Effector memory CD4-positive, alpha-beta T cell (primary cell): ENCODE results near the gene SLC7A7.
"Not testable (repeated sequence)": the region's sequence is repeated elsewhere in the genome, so short reads cannot be mapped to it uniquely, and the experiment has no call there.

ENCODE experiments used
- DNase-seq, 3 donors: peaks; one replicate each; pipeline ENCODE4 v3.0.0-alpha.2; 2020
- H3K27ac ChIP-seq: 2 replicates; pipeline ENCODE4 v1.7.0; 2013; ENCODE audit warnings: mild to moderate bottlenecking, low read length, moderate library complexity; ENCODE audit not compliant: insufficient read depth, poor library complexity, severe bottlenecking
- H3K27me3 ChIP-seq: replicated peaks from 2 replicates; pipeline ENCODE4 v1.7.0; 2013; ENCODE audit warnings: mild to moderate bottlenecking, low read length; ENCODE audit not compliant: insufficient read depth, control insufficient read depth, poor library complexity, severe bottlenecking
- H3K36me3 ChIP-seq: 2 replicates; pipeline ENCODE4 v1.7.0; 2013; ENCODE audit warnings: mild to moderate bottlenecking, low read length, moderate library complexity; ENCODE audit not compliant: control insufficient read depth, insufficient read depth
- H3K4me1 ChIP-seq: 2 replicates; pipeline ENCODE4 v1.7.0; 2013; ENCODE audit warnings: low read length, mild to moderate bottlenecking; ENCODE audit not compliant: control insufficient read depth, insufficient read depth, poor library complexity, severe bottlenecking
- H3K4me3 ChIP-seq: 2 replicates; pipeline ENCODE4 v1.7.0; 2013; ENCODE audit warnings: low read length, low read depth, mild to moderate bottlenecking; ENCODE audit not compliant: insufficient read depth, poor library complexity, severe bottlenecking
- H3K9me3 ChIP-seq: 2 replicates; pipeline ENCODE4 v1.7.0; 2013; ENCODE audit warnings: mild to moderate bottlenecking, low read length, moderate library complexity; ENCODE audit not compliant: control insufficient read depth

The SLC7A7 gene

DNA sequence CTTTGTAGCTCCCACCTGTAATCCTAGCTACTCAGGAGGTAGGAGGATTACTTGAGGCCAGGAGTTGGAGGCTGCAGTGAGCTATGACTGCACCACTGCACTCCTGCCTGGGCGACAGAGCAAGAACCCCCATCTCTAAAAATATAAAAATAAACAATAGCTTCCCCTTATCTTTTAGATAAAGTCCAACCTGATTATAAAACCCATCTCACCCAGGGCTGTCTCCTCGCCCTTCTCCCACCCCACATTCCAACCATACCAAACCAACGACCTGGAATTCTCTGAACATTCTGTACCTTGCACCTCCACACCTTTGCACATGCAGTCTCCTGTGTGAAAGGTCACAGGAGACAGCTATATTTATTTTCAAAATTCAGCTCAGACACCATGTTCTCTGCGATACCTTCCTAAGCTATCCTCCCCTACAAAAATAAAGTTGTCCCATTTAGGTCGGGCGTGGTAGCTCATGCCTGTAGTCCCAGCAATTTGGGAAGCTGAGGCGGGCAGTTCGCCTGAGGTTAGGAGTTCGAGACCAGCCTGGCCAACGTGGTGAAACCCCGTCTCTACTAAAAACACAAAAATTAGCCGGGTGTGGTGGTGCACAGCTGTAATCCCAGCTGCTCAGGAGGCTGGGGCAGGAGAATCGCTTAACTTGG lies 7.7 kb downstream of the SLC7A7 start:
- DNase-seq: no peak
- no peaks in the 10 kb centered on the region for H3K36me3 ChIP-seq
- no peak overlapping the region for H3K27ac ChIP-seq
- H3K9me3 ChIP-seq: no peaks in the 10 kb centered on the region
- H3K27me3 ChIP-seq: no peaks in the 10 kb centered on the region
- no peaks in the 10 kb centered on the region for H3K4me1 ChIP-seq
- H3K4me3 ChIP-seq: no peak overlapping the region

DNA sequence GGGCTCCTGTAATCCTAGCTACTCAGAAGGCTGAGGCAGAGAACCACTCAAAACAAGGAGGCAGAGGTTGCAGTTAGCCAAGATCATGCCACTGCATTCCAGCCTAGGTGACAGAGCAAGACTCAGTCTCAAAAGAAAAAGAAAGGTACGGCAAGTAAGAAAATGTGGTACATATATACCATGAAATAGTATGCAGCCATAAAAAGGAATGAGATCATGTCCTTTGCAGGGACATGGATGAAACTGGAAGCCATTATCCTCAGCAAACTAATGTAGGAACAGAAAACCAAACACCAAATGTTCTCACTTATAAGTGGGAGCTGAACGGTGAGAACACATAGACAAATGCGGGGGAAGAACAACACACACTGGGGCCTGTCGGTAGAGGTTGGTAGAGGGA lies 10.0 kb downstream of the SLC7A7 start:
- H3K9me3 ChIP-seq, H3K4me1 ChIP-seq, H3K27ac ChIP-seq, DNase-seq, H3K4me3 ChIP-seq, H3K27me3 ChIP-seq, H3K36me3 ChIP-seq: not testable (repeated sequence)

DNA sequence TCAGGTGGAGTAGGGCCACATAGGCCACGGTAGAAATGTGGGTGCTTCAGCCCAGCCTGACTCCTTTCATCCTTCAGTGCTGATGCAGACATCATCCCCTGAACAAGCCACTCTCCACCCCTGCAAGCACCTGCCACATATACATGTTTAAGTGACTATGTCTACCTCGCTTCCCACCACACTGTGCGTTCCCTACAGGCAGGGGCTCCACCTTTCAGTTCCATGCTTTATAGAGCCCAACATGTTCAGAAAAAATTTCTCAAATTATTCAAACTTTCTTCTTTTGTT lies 11.6 kb downstream of the SLC7A7 start:
- Histone ChIP-seq H3K9me3 (no peaks in the 10 kb centered on the region), H3K36me3 (no peaks in the 10 kb centered on the region), H3K27ac (no peak overlapping the region), H3K4me3 (no peak overlapping the region), H3K27me3 (no peaks in the 10 kb centered on the region), H3K4me1 (no peaks in the 10 kb centered on the region)
- no peak for DNase-seq

DNA sequence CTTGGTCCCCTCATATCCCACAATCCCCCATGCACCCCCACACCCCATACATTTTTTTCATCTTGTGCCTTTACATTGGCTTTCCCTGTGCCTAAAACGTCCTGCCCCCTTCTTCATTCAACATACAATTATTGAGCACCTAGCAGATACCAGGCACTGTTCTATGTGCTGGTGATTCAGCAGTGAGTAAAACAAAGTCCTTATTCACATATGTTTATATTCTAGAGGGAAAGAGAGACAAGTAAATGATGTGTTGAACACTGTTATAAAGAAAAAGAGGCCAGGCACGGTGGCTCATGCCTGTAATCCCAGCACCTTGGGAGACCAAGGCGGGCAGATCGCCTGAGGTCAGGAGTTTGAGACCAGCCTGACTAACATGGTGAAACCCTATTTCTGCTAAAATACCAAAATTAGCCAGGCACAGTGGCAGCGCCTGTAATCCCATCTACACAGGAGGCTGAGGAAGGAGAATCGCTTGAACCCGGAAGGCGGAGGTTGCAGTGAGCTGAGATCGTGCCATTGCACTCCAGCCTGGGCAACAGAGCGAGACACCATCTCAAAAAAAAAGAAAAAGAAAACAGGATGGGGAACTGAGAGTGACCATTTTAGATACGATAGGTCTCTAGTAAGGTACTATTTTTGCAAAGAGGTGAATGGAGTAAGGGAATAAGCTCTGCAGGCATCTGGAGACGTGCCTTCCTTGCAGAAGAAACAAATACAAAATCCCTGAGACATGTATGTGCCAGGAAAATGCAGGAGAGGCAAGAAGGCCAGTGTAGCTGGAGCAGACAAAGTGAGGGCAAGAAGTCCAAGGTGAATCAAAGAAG lies 12.2 kb downstream of the SLC7A7 start:
- Histone ChIP-seq H3K36me3 (no peaks in the 10 kb centered on the region), H3K9me3 (no peaks in the 10 kb centered on the region), H3K27ac (no peak overlapping the region), H3K4me3 (no peak overlapping the region), H3K4me1 (no peaks in the 10 kb centered on the region), H3K27me3 (no peaks in the 10 kb centered on the region)
- DNase-seq: no peak

DNA sequence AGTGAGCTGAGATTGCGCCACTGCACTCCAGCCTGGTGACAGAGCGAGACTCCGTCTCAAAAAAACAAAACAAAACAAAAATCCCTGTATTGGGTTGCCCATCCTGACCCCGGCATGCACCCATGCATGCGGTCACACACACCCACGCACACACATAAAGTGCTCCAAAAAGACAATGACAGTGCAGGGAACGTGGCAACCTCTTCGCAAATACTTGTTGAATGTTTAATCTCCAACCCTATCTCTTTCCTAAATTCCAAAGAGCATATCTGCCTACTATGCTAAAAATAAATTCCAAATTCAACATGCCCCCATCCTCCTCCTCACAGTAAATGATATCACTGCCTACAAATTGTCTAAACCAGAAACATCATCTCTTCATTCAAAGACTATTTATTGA lies 13.5 kb downstream of the SLC7A7 start:
- Histone ChIP-seq H3K27me3 (no peaks in the 10 kb centered on the region), H3K27ac (no peak overlapping the region), H3K36me3 (no peaks in the 10 kb centered on the region), H3K4me3 (no peak overlapping the region), H3K4me1 (no peaks in the 10 kb centered on the region), H3K9me3 (no peaks in the 10 kb centered on the region)
- DNase-seq: no peak

DNA sequence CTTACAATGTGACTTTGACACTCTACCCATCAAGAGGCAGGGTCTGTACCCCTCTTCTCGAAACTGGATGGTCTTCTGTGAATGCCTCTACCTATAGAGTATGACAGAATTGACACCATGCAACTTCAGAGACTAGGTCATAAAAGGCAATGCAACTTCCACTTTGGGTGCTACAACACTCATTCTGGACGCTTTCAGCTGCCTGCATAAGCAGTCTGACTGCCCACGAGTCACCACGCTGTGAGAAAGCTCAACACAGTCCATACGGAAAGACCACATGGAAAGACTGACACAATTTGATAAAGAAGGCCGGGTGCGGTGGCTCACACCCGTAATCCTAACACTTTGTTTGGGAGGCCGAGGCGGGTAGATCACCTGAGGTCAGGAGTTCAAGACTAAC lies 14.9 kb downstream of the SLC7A7 start:
- no peak overlapping the region for H3K27ac ChIP-seq
- DNase-seq: no peak
- H3K36me3 ChIP-seq: no peaks in the 10 kb centered on the region
- H3K27me3 ChIP-seq: no peaks in the 10 kb centered on the region
- H3K9me3 ChIP-seq: no peaks in the 10 kb centered on the region
- no peaks in the 10 kb centered on the region for H3K4me1 ChIP-seq
- no peak overlapping the region for H3K4me3 ChIP-seq

DNA sequence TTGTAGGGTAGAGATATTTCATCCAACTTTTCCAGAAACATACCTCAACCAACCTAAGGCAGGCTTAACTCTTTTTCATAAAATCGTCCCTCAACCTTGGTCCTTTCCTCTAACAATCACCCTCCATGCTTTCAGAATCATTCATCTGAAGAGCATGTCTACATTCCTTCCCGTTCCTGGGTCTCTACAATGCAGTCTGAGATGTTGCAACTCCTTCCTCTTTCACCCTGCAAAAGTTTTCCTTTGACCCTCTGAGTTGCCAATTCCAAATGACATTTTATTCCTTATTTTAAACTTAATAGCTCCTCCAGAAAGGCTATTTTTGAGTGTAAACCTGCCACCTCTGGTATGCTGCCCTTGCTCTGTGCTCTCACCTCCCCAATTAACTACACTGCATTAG lies 16.7 kb downstream of the SLC7A7 start:
- no peaks in the 10 kb centered on the region for H3K27me3 ChIP-seq
- no peaks in the 10 kb centered on the region for H3K4me1 ChIP-seq

DNA sequence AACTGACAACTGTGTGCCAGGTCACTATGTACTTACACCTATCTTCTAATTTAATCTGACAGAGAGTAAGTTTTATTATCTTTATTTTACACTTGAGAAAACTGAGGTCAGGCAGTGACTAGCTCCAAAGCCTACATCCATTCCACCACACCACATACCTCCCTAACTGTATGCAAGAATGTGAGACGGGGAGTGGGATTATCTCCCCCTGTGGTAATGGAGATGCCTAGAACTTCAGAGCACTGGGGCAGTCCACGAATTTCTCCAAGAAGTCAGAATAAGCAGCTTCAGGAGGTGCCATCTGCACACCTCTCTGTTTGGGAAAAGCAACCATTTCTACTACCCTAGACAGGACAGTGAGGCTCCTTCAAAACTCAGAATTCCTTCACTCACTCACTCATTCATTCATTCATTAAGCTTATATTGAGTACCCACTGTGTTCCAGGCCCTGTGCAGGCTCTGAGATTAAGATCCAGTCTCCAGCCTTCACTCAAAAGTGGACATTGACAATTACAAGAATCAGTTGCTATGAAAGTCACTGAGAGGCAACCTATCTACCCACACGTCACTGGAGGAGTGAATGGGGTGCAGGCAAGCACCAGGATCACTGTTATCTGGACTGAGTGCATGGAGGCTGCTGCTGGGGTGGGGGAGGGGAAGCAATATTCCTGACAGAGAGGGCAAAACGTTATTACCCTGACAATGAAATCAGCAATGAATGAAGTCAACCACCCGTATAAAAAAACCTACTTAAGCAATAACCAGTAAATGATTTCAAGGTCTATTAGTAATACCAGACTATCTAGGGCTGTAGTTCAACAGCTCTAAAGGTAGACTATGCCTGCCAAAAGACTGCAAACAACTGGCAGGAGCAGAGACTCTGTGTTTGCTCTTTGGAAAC lies 18.0 kb downstream of the SLC7A7 start:
- no peaks in the 10 kb centered on the region for H3K27me3 ChIP-seq
- no peak overlapping the region for H3K4me3 ChIP-seq
- H3K4me1 ChIP-seq: no peaks in the 10 kb centered on the region
- no peaks in the 10 kb centered on the region for H3K36me3 ChIP-seq
- DNase-seq: no peak
- H3K27ac ChIP-seq: no peak overlapping the region
- no peaks in the 10 kb centered on the region for H3K9me3 ChIP-seq

More for the DNA sequence above, 16.7 kb downstream of the SLC7A7 start:
- no peak overlapping the region for H3K27ac ChIP-seq
- H3K9me3 ChIP-seq: no peaks in the 10 kb centered on the region
- no peak for DNase-seq
- no peak overlapping the region for H3K4me3 ChIP-seq
- H3K36me3 ChIP-seq: no peaks in the 10 kb centered on the region

DNA sequence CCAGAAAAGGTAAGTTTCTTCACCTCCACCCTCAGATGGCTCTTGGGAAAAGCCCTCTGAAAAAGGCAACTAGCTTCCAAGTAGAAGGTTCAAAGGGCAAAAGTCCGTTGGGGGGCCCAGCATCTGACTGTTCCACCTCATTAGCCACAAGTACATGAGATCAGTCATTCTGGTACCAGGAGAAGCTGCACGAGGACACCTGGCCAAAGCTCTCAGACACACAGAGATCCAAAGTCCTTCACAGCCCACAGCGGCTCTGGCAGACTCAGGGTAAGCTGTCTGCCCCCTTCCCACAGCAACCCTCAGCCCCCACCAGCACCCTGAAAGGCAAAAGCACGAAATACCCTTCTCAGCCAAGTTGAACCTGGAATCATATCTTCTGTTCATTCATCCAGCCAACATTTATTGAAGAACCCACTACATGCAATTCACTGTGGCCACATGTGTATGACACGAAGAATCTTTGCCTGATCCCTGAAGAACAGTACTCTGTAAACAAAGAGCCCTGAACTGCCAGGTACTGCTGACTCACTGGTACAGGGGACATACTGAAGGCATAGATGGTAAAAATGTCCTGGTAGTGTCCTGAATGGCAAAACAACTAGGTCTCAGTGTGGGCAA lies 19.0 kb downstream of the SLC7A7 start:
- H3K4me3 ChIP-seq: no peak overlapping the region
- no peak overlapping the region for H3K27ac ChIP-seq
- no peaks in the 10 kb centered on the region for H3K36me3 ChIP-seq
- DNase-seq: no peak
- H3K27me3 ChIP-seq: no peaks in the 10 kb centered on the region
- H3K4me1 ChIP-seq: no peaks in the 10 kb centered on the region
- H3K9me3 ChIP-seq: no peaks in the 10 kb centered on the region
